ENCODE results near the gene BMF. TPM values are rescaled to one million over a fixed set of nuclear protein-coding genes. Genes with fewer than 3 reads are reported as not detected.

BMF gene
- total RNA-seq, 3 donors from 2014 or later, result 8.2 to 24.4 (median 9.3) TPM

- no peak for DNase-seq (ENCODE audit: low spot score in 2 of 2)
- no peak for TF ChIP-seq POLR2A (IDR thresholded peaks at IDR 0.05)
- no peak for TF ChIP-seq POLR2AphosphoS5 (IDR thresholded peaks at IDR 0.05)
- TF ChIP-seq CTCF (IDR thresholded peaks at IDR 0.05), result no peak
- intact Hi-C loops (cut with DNase I; ENCODE audit: low total_unique reads), result loop anchor here (10.0 kb wide), 1 partner anchor 51 kb away; the partner anchor contains the start of gene BMF
Observed at GRCh38 chr15:40053831-40054604, 54.7 kb downstream of the BMF start.

GRCh38 chr15:40053079-40053830, 55.4 kb downstream of the BMF start:
- no peak for DNase-seq (ENCODE audit: low spot score in 2 of 2)
- TF ChIP-seq POLR2AphosphoS5 (IDR thresholded peaks at IDR 0.05) (no peak), CTCF (IDR thresholded peaks at IDR 0.05) (no peak), POLR2A (IDR thresholded peaks at IDR 0.05) (no peak)
- H3K27ac ChIP-seq, result no peak overlapping the region
- H3K4me3 ChIP-seq, result no peak overlapping the region
- H3K36me3 ChIP-seq, result no peaks in the 10 kb centered on the region
- H3K9me3 ChIP-seq, result no peaks in the 10 kb centered on the region
- H3K27me3 ChIP-seq, result no peaks in the 10 kb centered on the region
- intact Hi-C loops (cut with DNase I; ENCODE audit: low total_unique reads), result loop anchor here (10.0 kb wide), 1 partner anchor 52 kb away; the partner anchor contains the start of gene BMF
- peaks cover 0 to 20% of the 10 kb centered on the region in 2 donors for H3K4me1 ChIP-seq

More at GRCh38 chr15:40053831-40054604, 54.7 kb downstream of the BMF start:
- peak overlapping the region in 1 of 2 donors; percentile 71 for H3K27ac ChIP-seq
- H3K27me3 ChIP-seq, result no peaks in the 10 kb centered on the region
- H3K9me3 ChIP-seq, result no peaks in the 10 kb centered on the region
- H3K4me1 ChIP-seq, result peaks cover 0 to 20% of the 10 kb centered on the region in 2 donors
- H3K4me3 ChIP-seq, result no peak overlapping the region
- no peaks in the 10 kb centered on the region for H3K36me3 ChIP-seq

- no peaks in the 10 kb centered on the region for H3K27me3 ChIP-seq
- peaks cover 0 to 21% of the 10 kb centered on the region in 2 donors for H3K4me1 ChIP-seq
- intact Hi-C loops (cut with DNase I; ENCODE audit: low total_unique reads), result loop anchor here (10.0 kb wide), 1 partner anchor 52 kb away; the partner anchor contains the start of gene BMF
- H3K9me3 ChIP-seq, result no peaks in the 10 kb centered on the region
- no peak overlapping the region for H3K27ac ChIP-seq
- no peak for DNase-seq (ENCODE audit: low spot score in 2 of 2)
- no peak for TF ChIP-seq POLR2AphosphoS5 (IDR thresholded peaks at IDR 0.05)
- TF ChIP-seq CTCF (IDR thresholded peaks at IDR 0.05), result no peak
- TF ChIP-seq POLR2A (IDR thresholded peaks at IDR 0.05), result no peak
- H3K36me3 ChIP-seq, result no peaks in the 10 kb centered on the region
- no peak overlapping the region for H3K4me3 ChIP-seq
Observed at GRCh38 chr15:40052604-40053003, 56.1 kb downstream of the BMF start.

- H3K27ac ChIP-seq, result no peak overlapping the region
- intact Hi-C loops (cut with DNase I; ENCODE audit: low total_unique reads), result loop anchor here (10.0 kb wide), 1 partner anchor 53 kb away; the partner anchor contains the start of gene BMF
- H3K27me3 ChIP-seq, result no peaks in the 10 kb centered on the region
- H3K4me1 ChIP-seq, result peaks cover 0 to 25% of the 10 kb centered on the region in 2 donors
- TF ChIP-seq POLR2A (IDR thresholded peaks at IDR 0.05), result no peak
- no peak for TF ChIP-seq CTCF (IDR thresholded peaks at IDR 0.05)
- TF ChIP-seq POLR2AphosphoS5 (IDR thresholded peaks at IDR 0.05), result no peak
- peak in 1 of 2 donors; percentile 8 for DNase-seq (ENCODE audit: low spot score in 2 of 2)
- no peak overlapping the region for H3K4me3 ChIP-seq
- no peaks in the 10 kb centered on the region for H3K36me3 ChIP-seq
- no peaks in the 10 kb centered on the region for H3K9me3 ChIP-seq
Observed at GRCh38 chr15:40051616-40052415, 56.9 kb downstream of the BMF start.

Measured in breast epithelium (tissue), 4 donors.